Uterus (tissue), 4 donors: ENCODE results near the gene MYO6. TPM values are rescaled to one million over a fixed set of nuclear protein-coding genes. Genes with fewer than 3 reads are reported as not detected.

Experiments used
- DNase-seq, 2 donors: peaks; one replicate each; pipeline ENCODE4 v3.0.0-alpha.2; 2019 to 2020
- H3K27ac ChIP-seq, 2 donors: fragments of 200-600 bp; sonication (generic); 1 replicate in 1 of 2; 2 replicates in 1 of 2; pipeline ENCODE4 v1.5.1; 2016 to 2018
- H3K27me3 ChIP-seq, 2 donors: fragments of 200-600 bp; sonication (generic); one replicate each; pipeline ENCODE4 v1.5.1; 2018 to 2019; ENCODE audit warnings: control low read depth in 1 of 2
- H3K36me3 ChIP-seq, 2 donors: fragments of 200-600 bp; sonication (generic); one replicate each; pipeline ENCODE4 v1.5.1; 2019; ENCODE audit warnings: control low read depth in 1 of 2
- H3K4me1 ChIP-seq, 2 donors: fragments of 200-600 bp; sonication (generic); one replicate each; pipeline ENCODE4 v1.5.1; 2018 to 2019; ENCODE audit warnings: control low read depth in 1 of 2
- H3K4me3 ChIP-seq, 2 donors: fragments of 200-600 bp; sonication (generic); 1 replicate in 1 of 2; 2 replicates in 1 of 2; pipeline ENCODE4 v1.5.1; 2018 to 2019; ENCODE audit warnings: mild to moderate bottlenecking in 1 of 2
- H3K9me3 ChIP-seq, 2 donors: fragments of 200-600 bp; sonication (generic); one replicate each; pipeline ENCODE4 v1.5.1; 2019; ENCODE audit warnings: control low read depth in 1 of 2
- POLR2A ChIP-seq, 2 donors: fragments of 450-650 bp; IDR thresholded peaks; one replicate each; pipeline ENCODE4 v1.6.1; 2016; ENCODE audit warnings: antibody characterized with exemption in 2 of 2, mild to moderate bottlenecking in 1 of 2, moderate library complexity in 1 of 2
- intact Hi-C: fragments of 100-400 bp; cut with DNase I; formaldehyde crosslinking; loops from one replicate; pipeline ENCODE4 v1.15.1; 2023; ENCODE audit warnings: low total_unique reads
- total RNA-seq, 4 donors: library from RNA; depleted of rRNA in 3 of 4; stranded (reverse); fragments of >200 nt in 3 of 4; gene quantifications; one replicate each; pipeline versions ENCODE4 v1.1.0 to v1.2.4, GENCODE V29; 2014 to 2023
- TF ChIP-seq, protein P1 (sequence below), 4 experiments: fragments of 200-600 bp in 2 of 4; fragments of 450-650 bp in 2 of 4; sonication (generic) in 2 of 4; IDR thresholded peaks; one replicate each; pipeline ENCODE4 v1.5.1; 2016 to 2019; ENCODE audit warnings: antibody characterized with exemption in 4 of 4, mild to moderate bottlenecking in 2 of 4, moderate library complexity in 1 of 4
- donor health status: DM: yes; HTN: yes; CAD: no.

The MYO6 gene
- total RNA-seq, 4 donors from 2014 or later, result 8.2 to 25.0 (median 14.1) TPM

DNA sequence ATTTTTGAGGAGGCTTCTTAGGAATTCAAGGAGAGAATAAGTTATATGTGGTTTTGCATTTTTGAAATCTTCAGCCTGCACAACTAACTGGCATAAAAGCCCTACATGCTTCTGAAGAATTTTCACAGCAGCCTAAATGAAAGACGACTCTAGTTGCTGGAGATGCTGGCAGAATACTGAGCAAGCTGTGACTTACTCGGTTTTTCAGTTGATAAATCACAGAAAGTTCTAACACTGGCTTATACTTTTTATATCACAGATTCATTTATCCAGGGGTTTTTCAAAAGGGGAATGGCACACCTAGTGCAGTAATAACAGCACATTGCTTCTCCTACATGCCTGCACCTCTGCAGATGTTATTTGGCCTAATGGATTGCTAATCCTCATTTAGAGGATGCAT, 188.8 kb downstream of the MYO6 start:
- H3K27me3 ChIP-seq, result no peaks in the 10 kb centered on the region
- intact Hi-C loops, result no loop called here

DNA sequence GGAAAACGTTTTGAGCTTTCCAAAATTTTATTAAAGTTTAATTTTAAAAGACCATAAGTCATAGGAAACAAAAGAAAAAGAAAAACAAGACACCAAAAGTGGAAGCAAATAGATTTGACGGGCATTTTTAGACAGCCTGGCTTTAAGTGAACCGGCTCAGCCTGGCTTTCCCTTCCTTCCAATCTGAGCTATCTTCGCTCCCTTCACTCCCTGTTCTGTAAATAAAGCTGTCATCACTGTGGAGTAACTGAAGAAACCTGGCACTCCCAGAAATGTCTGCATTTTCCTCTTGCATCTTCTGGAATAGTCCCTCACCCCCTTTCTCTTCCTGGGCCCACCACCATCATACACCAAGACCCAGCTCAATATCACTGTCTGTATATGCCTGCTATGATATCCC, 191.5 kb downstream of the MYO6 start:
- no peaks in the 10 kb centered on the region for H3K4me1 ChIP-seq
- H3K9me3 ChIP-seq, result no peaks in the 10 kb centered on the region
- no peak overlapping the region for H3K27ac ChIP-seq
- no peaks in the 10 kb centered on the region for H3K27me3 ChIP-seq
- TF ChIP-seq, protein P1, sequence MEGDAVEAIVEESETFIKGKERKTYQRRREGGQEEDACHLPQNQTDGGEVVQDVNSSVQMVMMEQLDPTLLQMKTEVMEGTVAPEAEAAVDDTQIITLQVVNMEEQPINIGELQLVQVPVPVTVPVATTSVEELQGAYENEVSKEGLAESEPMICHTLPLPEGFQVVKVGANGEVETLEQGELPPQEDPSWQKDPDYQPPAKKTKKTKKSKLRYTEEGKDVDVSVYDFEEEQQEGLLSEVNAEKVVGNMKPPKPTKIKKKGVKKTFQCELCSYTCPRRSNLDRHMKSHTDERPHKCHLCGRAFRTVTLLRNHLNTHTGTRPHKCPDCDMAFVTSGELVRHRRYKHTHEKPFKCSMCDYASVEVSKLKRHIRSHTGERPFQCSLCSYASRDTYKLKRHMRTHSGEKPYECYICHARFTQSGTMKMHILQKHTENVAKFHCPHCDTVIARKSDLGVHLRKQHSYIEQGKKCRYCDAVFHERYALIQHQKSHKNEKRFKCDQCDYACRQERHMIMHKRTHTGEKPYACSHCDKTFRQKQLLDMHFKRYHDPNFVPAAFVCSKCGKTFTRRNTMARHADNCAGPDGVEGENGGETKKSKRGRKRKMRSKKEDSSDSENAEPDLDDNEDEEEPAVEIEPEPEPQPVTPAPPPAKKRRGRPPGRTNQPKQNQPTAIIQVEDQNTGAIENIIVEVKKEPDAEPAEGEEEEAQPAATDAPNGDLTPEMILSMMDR (IDR thresholded peaks at IDR 0.05), result no peak
- no peak for TF ChIP-seq POLR2A (IDR thresholded peaks at IDR 0.05)
- H3K36me3 ChIP-seq, result no peaks in the 10 kb centered on the region
- no peak for DNase-seq
- intact Hi-C loops, result no loop called here
- H3K4me3 ChIP-seq, result no peak overlapping the region

More for the DNA sequence above, 188.8 kb downstream of the MYO6 start:
- TF ChIP-seq POLR2A (IDR thresholded peaks at IDR 0.05), result no peak
- TF ChIP-seq, protein P1 (IDR thresholded peaks at IDR 0.05), result no peak
- H3K4me1 ChIP-seq, result no peaks in the 10 kb centered on the region
- H3K4me3 ChIP-seq, result no peak overlapping the region
- no peaks in the 10 kb centered on the region for H3K36me3 ChIP-seq
- no peak for DNase-seq
- no peaks in the 10 kb centered on the region for H3K9me3 ChIP-seq
- H3K27ac ChIP-seq, result no peak overlapping the region

DNA sequence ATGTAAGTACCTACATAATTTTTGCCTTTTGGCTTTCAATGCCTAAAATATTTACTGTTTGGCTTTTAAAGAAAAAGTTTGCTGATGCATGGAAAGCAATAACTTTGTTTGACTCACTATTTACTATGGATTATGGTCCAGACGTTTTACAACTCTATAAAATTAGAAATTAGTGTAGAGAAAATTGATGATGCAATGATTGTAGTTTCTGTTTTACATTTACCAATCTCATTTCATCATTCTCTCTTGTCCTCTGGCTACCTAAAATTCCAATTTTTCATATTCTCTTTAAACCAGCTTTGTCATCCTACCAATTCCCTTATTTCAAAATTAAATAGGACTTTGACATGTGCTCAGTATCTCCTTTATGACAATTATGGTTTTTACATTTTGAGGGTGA, 192.5 kb downstream of the MYO6 start:
- Histone ChIP-seq H3K9me3 (no peaks in the 10 kb centered on the region), H3K4me3 (no peak overlapping the region), H3K27me3 (no peaks in the 10 kb centered on the region), H3K36me3 (no peaks in the 10 kb centered on the region), H3K4me1 (no peaks in the 10 kb centered on the region), H3K27ac (no peak overlapping the region)
- DNase-seq, result no peak
- TF ChIP-seq, protein P1 (IDR thresholded peaks at IDR 0.05), result no peak
- TF ChIP-seq POLR2A (IDR thresholded peaks at IDR 0.05), result no peak
- intact Hi-C loops, result no loop called here

GRCh38 chr6:75943381-75943780, 194.3 kb downstream of the MYO6 start:
- Histone ChIP-seq H3K9me3 (no peaks in the 10 kb centered on the region), H3K4me3 (no peak overlapping the region), H3K27me3 (no peaks in the 10 kb centered on the region), H3K36me3 (no peaks in the 10 kb centered on the region), H3K27ac (no peak overlapping the region), H3K4me1 (no peaks in the 10 kb centered on the region)
- TF ChIP-seq, protein P1 (IDR thresholded peaks at IDR 0.05), result no peak
- no peak for TF ChIP-seq POLR2A (IDR thresholded peaks at IDR 0.05)
- intact Hi-C loops, result no loop called here
- no peak for DNase-seq

- no peak for DNase-seq
- no peaks in the 10 kb centered on the region for H3K27me3 ChIP-seq
- intact Hi-C loops, result no loop called here
- no peaks in the 10 kb centered on the region for H3K4me1 ChIP-seq
- TF ChIP-seq, protein P1 (IDR thresholded peaks at IDR 0.05), result no peak
- TF ChIP-seq POLR2A (IDR thresholded peaks at IDR 0.05), result no peak
- no peaks in the 10 kb centered on the region for H3K9me3 ChIP-seq
- H3K36me3 ChIP-seq, result no peaks in the 10 kb centered on the region
- no peak overlapping the region for H3K4me3 ChIP-seq
- no peak overlapping the region for H3K27ac ChIP-seq
Observed at GRCh38 chr6:75946146-75946831, 197.2 kb downstream of the MYO6 start.
